ENCODE data around the gene CENPU.
"Not testable (repeated sequence)": the region's sequence is repeated elsewhere in the genome, so short reads cannot be mapped to it uniquely, and the experiment has no call there.

Gene CENPU

DNA sequence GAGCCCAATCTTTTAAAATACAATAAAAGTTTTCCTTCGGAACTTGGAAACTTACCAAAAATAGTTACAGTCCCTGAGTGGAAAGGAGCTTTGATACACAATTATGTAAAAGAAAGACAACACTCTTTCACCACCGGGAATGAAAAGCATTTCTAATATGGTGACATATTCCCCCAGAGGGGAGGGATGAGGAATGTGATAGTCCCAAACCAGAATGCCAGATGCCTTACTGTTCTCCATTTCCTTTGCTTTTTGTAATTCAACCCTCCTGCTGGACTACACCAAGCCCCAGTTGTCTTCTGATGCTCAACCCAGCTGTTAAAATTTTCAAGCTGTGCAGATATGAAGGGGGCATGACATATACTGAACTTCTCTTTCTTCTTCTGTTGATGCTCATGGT is 80.2 kb downstream of the CENPU start:
- TF ChIP-seq, protein P1, sequence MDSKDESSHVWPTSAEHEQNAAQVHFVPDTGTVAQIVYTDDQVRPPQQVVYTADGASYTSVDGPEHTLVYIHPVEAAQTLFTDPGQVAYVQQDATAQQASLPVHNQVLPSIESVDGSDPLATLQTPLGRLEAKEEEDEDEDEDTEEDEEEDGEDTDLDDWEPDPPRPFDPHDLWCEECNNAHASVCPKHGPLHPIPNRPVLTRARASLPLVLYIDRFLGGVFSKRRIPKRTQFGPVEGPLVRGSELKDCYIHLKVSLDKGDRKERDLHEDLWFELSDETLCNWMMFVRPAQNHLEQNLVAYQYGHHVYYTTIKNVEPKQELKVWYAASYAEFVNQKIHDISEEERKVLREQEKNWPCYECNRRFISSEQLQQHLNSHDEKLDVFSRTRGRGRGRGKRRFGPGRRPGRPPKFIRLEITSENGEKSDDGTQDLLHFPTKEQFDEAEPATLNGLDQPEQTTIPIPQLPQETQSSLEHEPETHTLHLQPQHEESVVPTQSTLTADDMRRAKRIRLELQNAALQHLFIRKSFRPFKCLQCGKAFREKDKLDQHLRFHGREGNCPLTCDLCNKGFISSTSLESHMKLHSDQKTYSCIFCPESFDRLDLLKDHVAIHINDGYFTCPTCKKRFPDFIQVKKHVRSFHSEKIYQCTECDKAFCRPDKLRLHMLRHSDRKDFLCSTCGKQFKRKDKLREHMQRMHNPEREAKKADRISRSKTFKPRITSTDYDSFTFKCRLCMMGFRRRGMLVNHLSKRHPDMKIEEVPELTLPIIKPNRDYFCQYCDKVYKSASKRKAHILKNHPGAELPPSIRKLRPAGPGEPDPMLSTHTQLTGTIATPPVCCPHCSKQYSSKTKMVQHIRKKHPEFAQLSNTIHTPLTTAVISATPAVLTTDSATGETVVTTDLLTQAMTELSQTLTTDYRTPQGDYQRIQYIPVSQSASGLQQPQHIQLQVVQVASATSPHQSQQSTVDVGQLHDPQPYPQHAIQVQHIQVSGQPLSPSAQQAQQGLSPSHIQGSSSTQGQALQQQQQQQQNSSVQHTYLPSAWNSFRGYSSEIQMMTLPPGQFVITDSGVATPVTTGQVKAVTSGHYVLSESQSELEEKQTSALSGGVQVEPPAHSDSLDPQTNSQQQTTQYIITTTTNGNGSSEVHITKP (tag by site-specific recombination; IDR thresholded peaks at IDR 0.05) = 0 out of 2 replicates have a peak, but pooled peaks have one; percentile 11
- TF ChIP-seq ZNF335 (tag by site-specific recombination; conservative IDR thresholded peaks at IDR 0.05) = no peak
- peak; percentile 43; the same call in 1 of the 2 replicates for TF ChIP-seq ZFP37 (tag by site-specific recombination; IDR thresholded peaks at IDR 0.05)
- POLR2A ChIA-PET = interaction anchor here (0.9 kb wide), 1 partner anchor 9 kb away, joined by 3 read pairs; no protein-coding TSS in a partner anchor
- CTCF ChIA-PET = no interaction called here

GRCh38 chr4:184652681-184653080 is 81.2 kb downstream of the CENPU start:
- POLR2A ChIA-PET; H3K27ac ChIP-seq (ENCODE audit: extremely low read depth, low read depth, low read length): not testable (repeated sequence)
- peak; percentile 70 for TF ChIP-seq ZNF366 (tag by site-specific recombination; conservative IDR thresholded peaks at IDR 0.05)

More for the DNA sequence above, 80.2 kb downstream of the CENPU start:
- Histone ChIP-seq H3K9me3 (ENCODE audit: control insufficient read depth, insufficient read depth, low read depth, low read length) (no peaks in the 10 kb centered on the region), H3K36me3 (ENCODE audit: control insufficient read depth in 2 of 2, insufficient read depth in 1 of 2, low read length in 2 of 2) (peaks cover 0 to 12% of the 10 kb centered on the region in 2 experiments; a peak in 2 of 3 replicates), H3K4me1 (ENCODE audit: control insufficient read depth, insufficient read depth, low read length) (no peaks in the 10 kb centered on the region), H3K27ac (ENCODE audit: extremely low read depth, low read depth, low read length) (no peak overlapping the region), H3K4me3 (ENCODE audit: low read depth, low read length) (no peak overlapping the region)

DNA sequence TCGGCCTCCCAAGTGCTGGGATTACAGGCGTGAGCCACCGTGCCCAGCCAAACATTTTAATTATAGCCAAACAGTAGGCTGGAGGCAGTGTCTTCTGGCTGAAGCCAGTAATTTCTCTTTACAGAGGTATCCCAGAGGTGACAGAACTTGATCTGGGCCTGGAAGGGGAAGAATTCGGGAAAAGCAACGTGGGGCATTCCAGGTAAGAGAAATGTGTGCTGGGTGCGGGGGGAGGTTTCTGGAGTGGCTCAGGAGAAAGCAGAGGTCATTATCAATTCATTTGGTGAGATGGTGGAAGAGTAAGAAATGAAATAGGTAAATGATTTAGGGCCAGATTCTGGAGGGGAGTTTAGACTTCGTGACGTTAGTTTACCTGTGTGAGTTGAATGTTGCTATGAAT is 82.0 kb downstream of the CENPU start:
- Histone ChIP-seq H3K9me3 (ENCODE audit: control insufficient read depth, insufficient read depth, low read depth, low read length) (no peaks in the 10 kb centered on the region), H3K4me3 (ENCODE audit: low read depth, low read length) (no peak overlapping the region), H3K36me3 (ENCODE audit: control insufficient read depth in 2 of 2, insufficient read depth in 1 of 2, low read length in 2 of 2) (peaks cover 0 to 12% of the 10 kb centered on the region in 2 experiments; a peak in 1 of 3 replicates), H3K4me1 (ENCODE audit: control insufficient read depth, insufficient read depth, low read length) (peaks cover 10% of the 10 kb centered on the region), H3K27ac (ENCODE audit: extremely low read depth, low read depth, low read length) (no peak overlapping the region)
- CTCF ChIA-PET = no interaction called here
- POLR2A ChIA-PET = no interaction called here
- TF ChIP-seq ZNF596 (tag by site-specific recombination; IDR thresholded peaks at IDR 0.05) = no peak
- TF ChIP-seq, protein P2, sequence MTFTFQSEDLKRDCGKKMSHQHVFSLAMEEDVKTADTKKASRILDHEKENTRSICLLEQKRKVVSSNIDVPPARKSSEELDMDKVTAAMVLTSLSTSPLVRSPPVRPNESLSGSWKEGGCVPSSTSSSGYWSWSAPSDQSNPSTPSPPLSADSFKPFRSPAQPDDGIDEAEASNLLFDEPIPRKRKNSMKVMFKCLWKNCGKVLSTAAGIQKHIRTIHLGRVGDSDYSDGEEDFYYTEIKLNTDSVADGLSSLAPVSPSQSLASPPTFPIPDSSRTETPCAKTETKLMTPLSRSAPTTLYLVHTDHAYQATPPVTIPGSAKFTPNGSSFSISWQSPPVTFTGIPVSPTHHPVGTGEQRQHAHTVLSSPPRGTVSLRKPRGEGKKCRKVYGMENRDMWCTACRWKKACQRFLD (tag by site-specific recombination; IDR thresholded peaks at IDR 0.05) = no peak
- no peak for TF ChIP-seq ZNF157 (tag by site-specific recombination; IDR thresholded peaks at IDR 0.05)
- no peak for TF ChIP-seq ZNF404 (tag by site-specific recombination; IDR thresholded peaks at IDR 0.05)
- no peak for TF ChIP-seq ZNF341 (tag by site-specific recombination; IDR thresholded peaks at IDR 0.05; ENCODE audit: low read depth)
- no peak for TF ChIP-seq MZF1 (tag by site-specific recombination; IDR thresholded peaks at IDR 0.05; ENCODE audit: borderline replicate concordance)
- TF ChIP-seq PRDM6 (tag by site-specific recombination; IDR thresholded peaks at IDR 0.05) = no peak
- no peak for TF ChIP-seq BCL11B (tag by site-specific recombination; IDR thresholded peaks at IDR 0.05; ENCODE audit: low read depth)
- no peak for TF ChIP-seq ZNF391 (tag by site-specific recombination; IDR thresholded peaks at IDR 0.05; ENCODE audit: borderline replicate concordance, low read depth)
- no peak for TF ChIP-seq ZNF510 (tag by site-specific recombination; IDR thresholded peaks at IDR 0.05; ENCODE audit: insufficient replicate concordance)
- TF ChIP-seq ZNF544 (tag by site-specific recombination; IDR thresholded peaks at IDR 0.05) = no peak
- no peak for TF ChIP-seq ZNF777 (tag by site-specific recombination; IDR thresholded peaks at IDR 0.05; ENCODE audit: borderline replicate concordance)
- TF ChIP-seq ZNF2 (tag by site-specific recombination; IDR thresholded peaks at IDR 0.05) = no peak
- no peak for TF ChIP-seq PBX3 (CRISPR knock-in tag; IDR thresholded peaks at IDR 0.05)
- TF ChIP-seq, protein P3, sequence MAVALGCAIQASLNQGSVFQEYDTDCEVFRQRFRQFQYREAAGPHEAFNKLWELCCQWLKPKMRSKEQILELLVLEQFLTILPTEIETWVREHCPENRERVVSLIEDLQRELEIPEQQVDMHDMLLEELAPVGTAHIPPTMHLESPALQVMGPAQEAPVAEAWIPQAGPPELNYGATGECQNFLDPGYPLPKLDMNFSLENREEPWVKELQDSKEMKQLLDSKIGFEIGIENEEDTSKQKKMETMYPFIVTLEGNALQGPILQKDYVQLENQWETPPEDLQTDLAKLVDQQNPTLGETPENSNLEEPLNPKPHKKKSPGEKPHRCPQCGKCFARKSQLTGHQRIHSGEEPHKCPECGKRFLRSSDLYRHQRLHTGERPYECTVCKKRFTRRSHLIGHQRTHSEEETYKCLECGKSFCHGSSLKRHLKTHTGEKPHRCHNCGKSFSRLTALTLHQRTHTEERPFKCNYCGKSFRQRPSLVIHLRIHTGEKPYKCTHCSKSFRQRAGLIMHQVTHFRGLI (tag by site-specific recombination; IDR thresholded peaks at IDR 0.05) = no peak
- TF ChIP-seq ZNF362 (tag by site-specific recombination; IDR thresholded peaks at IDR 0.05) = no peak
- no peak for TF ChIP-seq ZNF121 (tag by site-specific recombination; IDR thresholded peaks at IDR 0.05)

More at GRCh38 chr4:184652681-184653080, 81.2 kb downstream of the CENPU start:
- H3K36me3 ChIP-seq (ENCODE audit: control insufficient read depth in 2 of 2, insufficient read depth in 1 of 2, low read length in 2 of 2) = peaks cover 0 to 14% of the 10 kb centered on the region in 2 experiments; a peak in 2 of 3 replicates
- CTCF ChIA-PET; H3K9me3 ChIP-seq (ENCODE audit: control insufficient read depth, insufficient read depth, low read depth, low read length); H3K4me3 ChIP-seq (ENCODE audit: low read depth, low read length); H3K4me1 ChIP-seq (ENCODE audit: control insufficient read depth, insufficient read depth, low read length): not testable (repeated sequence)

Data from HEK293 (cell line).